Stimulated activated naive CD8-positive, alpha-beta T cell treated with anti-CD3 and anti-CD28 coated beads, Interleukin-15, Interleukin-2, amounts not matched to agents 100 U/mL and 50 U/mL, for 24 hours (primary cell): ENCODE results near the gene EVI5L.
A peak's percentile ranks its signal among the peaks of the same experiment; 100 is the strongest.

Source experiments
- ATAC-seq: fragments of 150-1000 bp; cut with Tn5 transposase; one replicate; pipeline ENCODE4 v1.10.0; 2021
- DNase-seq: peaks from one replicate; pipeline ENCODE4 v3.0.0; 2021

EVI5L gene

GRCh38 chr19:7860714-7861618, 30.9 kb downstream of the EVI5L start:
- DNase-seq: no peak
- ATAC-seq: no peak

GRCh38 chr19:7861619-7862412, 31.8 kb downstream of the EVI5L start:
- no peak for DNase-seq
- peak; percentile 2 for ATAC-seq

- peak; percentile 78 for DNase-seq
Measured at GRCh38 chr19:7862413-7862951, 32.5 kb downstream of the EVI5L start.

GRCh38 chr19:7863157-7863970, 33.3 kb downstream of the EVI5L start:
- no peak for DNase-seq
- no peak for ATAC-seq

More at GRCh38 chr19:7862413-7862951, 32.5 kb downstream of the EVI5L start:
- ATAC-seq: peak; percentile 32

- DNase-seq (no peak), ATAC-seq (no peak)
Measured at GRCh38 chr19:7863971-7864689, 34.1 kb downstream of the EVI5L start.

- no peak for DNase-seq
- no peak for ATAC-seq
Measured at GRCh38 chr19:7864690-7865074, 34.7 kb downstream of the EVI5L start.

- no peak for ATAC-seq
- no peak for DNase-seq
Measured at GRCh38 chr19:7865262-7865911, 35.4 kb downstream of the EVI5L start.

GRCh38 chr19:7866399-7867091, 36.5 kb downstream of the EVI5L start:
- ATAC-seq (no peak), DNase-seq (no peak)

- no peak for DNase-seq
- ATAC-seq: no peak
Measured at GRCh38 chr19:7867092-7867844, 37.2 kb downstream of the EVI5L start.

GRCh38 chr19:7868326-7868670, 38.3 kb downstream of the EVI5L start:
- ATAC-seq: no peak
- DNase-seq: no peak

- DNase-seq (peak; percentile 85), ATAC-seq (peak; percentile 75)
Measured at GRCh38 chr19:7868671-7869452, 38.8 kb downstream of the EVI5L start.

- ATAC-seq: peak; percentile 52
- DNase-seq: peak; percentile 81
Measured at GRCh38 chr19:7869453-7869909, 39.5 kb downstream of the EVI5L start.

- ATAC-seq (peak; percentile 8), DNase-seq (peak; percentile 63)
Measured at GRCh38 chr19:7869910-7870511, 40.0 kb downstream of the EVI5L start.

- peak; percentile 73 for DNase-seq
- ATAC-seq: no peak
Measured at GRCh38 chr19:7870571-7871436, 40.8 kb downstream of the EVI5L start.

- ATAC-seq: peak; percentile 16
- peak; percentile 91 for DNase-seq
Measured at GRCh38 chr19:7871437-7872305, 41.7 kb downstream of the EVI5L start.
